Fibroblast of gingiva (primary cell): ENCODE data around the gene KCNAB1.
A peak's percentile ranks its signal among the peaks of the same experiment; 100 is the strongest.

Experiments
- DNase-seq: peaks from one replicate; pipeline ENCODE4 v3.0.0-alpha.2; 2011; ENCODE audit warnings: low read depth

The KCNAB1 gene

DNA sequence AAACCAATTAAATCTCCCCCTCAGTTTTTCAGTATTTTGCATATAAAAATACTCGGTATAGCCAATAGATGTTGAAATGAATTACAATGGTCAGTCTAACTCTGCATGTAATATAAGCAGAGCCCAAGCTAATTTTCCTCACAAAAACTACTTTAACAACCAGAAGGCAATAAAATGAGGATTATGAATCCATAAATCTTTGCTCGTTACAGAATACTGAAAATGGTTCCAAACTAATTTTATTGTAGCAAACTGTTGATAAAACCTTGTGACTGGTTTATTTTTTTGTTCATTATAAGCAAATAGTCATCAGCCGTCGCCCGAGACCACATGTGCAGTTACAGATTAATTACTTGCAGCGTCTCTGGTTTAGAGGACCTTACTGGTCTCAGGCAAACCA, 251.3 kb downstream of the KCNAB1 start:
- DNase-seq, result no peak

DNA sequence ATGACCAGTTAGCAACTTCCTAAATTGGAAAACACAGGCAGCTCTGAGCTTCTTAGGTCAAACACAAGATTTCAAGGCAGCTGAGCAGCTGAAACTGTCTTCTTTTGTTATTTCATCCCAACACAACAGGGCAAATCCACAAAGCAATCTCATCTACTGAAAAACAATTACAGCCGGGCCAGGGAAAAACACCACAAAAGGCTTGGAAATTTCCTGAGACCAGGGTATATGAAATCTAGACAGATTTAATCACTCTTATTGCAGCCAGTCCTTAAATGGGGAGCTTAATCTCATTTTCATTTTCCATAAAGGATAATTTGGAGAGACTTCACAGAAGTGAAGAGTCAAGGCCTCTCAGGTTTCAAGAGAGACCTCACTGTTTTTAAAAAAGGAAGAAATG, 252.7 kb downstream of the KCNAB1 start:
- DNase-seq, result no peak

DNA sequence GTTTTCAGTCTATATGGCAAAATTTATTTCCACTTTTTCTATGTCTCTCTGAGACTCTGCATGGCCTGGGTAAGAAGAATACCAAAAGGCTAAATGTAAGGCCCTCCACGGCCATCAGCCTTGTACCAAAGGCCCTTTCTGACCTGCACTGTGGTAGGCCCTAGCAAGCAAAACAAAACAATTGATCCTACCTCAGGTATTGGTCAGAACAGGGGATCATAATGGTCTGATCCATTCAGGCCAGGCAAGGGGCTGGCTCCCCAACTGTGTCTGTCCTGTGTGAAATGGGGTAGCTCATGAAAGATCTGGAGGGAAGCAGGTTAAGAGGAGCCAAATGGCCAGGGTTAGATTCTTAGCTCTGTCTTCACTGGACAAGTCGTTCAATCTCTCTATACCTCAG, 253.3 kb downstream of the KCNAB1 start:
- no peak for DNase-seq

DNA sequence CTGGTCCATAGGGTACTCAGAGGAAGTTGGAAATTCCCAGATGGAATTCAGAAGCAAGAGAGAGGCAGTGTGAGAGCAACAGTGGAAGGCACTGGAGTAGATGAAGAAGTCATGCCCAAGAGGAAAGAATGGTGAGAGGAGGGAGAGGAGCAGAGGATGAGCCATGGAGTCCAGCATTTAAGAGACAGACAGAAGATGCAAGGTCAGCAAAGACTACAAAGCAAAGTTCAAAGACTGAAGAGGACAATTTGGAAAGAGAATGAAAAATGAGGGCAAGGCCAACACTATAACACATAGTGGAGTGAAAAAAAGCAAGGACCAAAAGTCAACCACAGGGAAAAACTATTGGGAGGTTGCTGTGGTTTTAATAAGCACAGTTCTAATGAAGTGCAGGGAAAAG, 255.8 kb downstream of the KCNAB1 start:
- DNase-seq, result no peak

DNA sequence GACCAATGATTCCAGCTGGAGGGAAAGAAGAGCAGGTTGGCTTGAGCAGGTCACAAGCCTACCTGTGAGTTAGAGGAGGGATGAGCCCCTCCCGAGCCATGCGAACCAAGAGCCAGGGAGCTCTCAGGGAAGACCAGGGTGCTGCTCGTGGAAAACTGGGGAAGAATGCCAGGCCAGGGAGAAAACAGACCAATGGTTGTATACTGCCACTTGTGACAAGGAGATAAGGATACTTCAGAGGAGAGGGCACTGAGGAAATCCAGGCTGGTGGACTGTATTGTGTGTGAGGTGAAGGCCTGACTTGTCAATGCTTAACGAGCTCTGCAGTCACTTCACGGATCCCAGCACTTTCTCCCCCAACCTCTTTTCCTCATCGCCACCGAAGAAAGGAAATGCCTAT, 256.9 kb downstream of the KCNAB1 start:
- no peak for DNase-seq

DNA sequence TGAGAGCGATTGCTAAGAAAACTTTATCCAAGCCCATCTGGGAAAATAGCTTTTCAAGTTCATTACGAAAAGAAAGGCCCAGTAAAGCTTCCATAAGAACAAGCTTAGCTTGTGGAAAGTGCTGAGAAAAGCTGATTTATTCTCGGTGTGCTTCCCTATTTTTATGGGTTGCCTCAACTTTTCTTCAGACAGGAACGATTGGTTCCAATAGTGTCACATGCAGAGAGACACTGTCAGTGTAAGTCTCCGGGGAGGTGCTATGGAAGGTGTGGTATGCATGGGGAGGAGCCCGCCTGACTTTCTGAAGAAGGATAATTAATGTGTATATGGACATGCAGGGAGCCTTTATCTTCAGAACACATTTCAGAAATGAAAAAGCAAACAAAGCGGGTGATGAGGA, 257.3 kb downstream of the KCNAB1 start:
- DNase-seq, result no peak

- no peak for DNase-seq
Observed at GRCh38 chr3:156378871-156379270, 258.5 kb downstream of the KCNAB1 start.

GRCh38 chr3:156379327-156379726, 258.9 kb downstream of the KCNAB1 start:
- DNase-seq, result no peak

GRCh38 chr3:156381253-156381652, 260.9 kb downstream of the KCNAB1 start:
- DNase-seq, result no peak

DNA sequence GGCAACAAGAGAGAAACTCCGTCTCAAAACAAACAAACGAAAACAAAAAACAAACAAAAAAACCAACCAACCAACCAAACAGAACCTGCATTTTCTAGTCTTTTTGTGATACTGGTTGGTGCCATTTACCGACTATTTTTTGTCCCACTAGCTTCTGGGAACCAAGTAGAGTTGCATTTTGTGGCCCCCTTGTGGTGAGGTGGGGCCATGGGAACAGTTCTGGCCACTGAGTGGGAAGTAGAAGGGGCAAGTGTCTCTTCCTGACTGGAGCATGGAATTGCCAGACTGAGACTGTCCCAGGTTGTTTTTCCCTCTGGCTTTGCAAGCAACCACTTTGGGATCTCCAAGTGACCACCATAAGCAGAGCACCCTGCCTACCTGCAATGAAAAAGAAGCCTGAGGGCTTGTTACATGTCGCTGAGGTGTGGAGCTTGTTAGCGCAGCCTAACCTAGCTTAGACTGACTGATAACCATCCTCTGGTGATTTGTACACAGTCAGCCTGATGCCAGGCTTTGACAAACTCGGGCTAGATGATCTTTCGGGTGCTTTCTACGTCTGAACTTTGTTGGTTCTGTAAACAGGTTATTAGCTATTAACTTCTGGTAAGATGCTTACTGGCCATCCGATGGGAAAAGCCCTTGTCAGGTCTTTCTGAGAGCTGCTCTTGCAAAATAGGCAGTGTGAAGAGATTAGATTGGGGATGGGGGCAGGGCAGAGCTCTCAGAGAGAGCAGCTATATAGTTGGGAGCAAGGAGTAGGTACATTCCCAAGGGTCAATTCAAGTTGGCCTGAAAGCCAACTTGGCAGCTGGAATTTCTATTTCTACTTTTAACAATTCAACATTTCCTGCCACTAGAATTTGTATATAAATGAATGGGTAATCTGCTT, 262.3 kb downstream of the KCNAB1 start:
- peak; percentile 20 for DNase-seq

DNA sequence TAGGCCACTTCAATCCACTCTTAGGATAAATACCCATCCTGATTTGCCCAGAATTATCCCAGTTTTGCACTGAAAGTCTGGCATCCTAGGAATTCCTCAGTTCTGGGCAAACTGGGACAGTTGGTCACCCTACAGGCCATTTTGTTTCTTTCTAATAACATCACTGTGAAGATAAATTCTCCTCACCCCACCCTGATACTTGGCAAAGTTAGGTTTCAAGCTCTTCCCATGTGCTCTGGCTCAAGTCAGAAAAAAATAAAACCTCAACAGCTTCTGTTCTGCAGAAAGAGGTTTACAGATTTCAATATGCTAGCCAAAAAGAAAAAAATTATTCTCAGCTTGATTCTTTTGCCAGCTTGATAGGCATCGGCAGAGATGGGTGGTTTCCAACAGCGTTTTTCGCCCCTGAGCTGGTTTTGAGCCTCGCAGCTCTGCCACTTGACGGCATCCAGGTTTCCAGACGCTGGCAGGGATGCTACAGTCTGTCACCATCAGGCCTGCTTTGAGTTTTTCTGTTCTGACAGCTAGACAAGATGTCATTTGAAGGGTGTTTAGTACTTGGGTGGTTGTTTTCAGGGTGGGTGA, 263.2 kb downstream of the KCNAB1 start:
- no peak for DNase-seq

GRCh38 chr3:156388497-156389448, 268.4 kb downstream of the KCNAB1 start:
- peak; percentile 92 for DNase-seq

GRCh38 chr3:156389449-156389950, 269.1 kb downstream of the KCNAB1 start:
- no peak for DNase-seq

- DNase-seq, result no peak
Observed at GRCh38 chr3:156390846-156391245, 270.5 kb downstream of the KCNAB1 start.

DNA sequence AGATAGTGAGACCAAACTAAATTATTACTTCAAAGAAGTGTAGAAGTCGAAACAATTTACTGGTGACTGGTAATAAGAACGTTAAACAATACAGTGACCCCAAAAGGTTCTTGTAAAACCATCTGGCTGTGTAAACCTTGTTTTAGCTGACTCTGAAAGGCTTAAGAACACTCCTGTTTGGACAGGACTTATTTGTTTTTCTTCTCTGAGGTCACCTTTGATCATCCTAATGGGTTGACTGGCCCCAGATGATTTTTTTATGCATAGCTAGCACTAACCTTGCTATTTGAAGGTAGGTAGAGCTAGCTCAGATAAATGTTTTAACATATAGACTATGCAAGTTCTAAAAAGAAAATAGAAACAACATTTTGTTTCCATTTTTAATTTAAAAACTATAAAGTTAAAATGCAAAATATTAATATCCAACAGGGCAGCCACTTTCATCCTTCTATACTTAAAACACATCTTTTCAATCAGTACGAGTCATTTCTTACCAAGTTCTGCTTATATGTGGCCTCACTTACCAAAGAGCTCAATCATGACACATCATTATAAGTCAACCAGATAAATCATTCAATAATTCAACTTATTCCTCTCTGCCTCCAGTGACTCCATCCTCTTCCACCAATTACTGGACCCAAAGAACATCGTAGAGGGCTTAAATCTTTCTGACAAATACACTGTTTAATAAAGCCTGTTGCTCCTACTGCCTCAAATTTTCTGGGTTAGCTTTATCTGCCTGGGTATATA, 275.8 kb downstream of the KCNAB1 start:
- DNase-seq, result no peak

DNA sequence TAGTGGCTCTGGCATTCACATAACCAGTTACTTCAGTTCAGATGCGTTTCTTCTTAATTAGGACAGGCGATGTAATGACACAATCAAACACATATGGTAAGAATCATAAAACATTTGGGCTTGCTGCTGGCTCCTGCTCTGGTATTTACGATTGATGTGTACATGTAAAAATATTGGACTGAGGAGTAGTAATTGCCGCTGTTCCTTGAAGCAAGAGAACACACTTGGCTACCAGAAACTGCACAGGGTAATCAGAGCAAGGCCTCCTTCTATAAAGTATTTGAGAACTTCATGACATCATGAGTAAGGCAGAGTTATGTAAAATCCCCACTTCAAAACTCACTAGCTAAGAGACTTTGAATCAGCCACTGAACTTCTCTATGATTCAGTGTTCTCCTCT, 276.5 kb downstream of the KCNAB1 start:
- DNase-seq, result peak; percentile 70

DNA sequence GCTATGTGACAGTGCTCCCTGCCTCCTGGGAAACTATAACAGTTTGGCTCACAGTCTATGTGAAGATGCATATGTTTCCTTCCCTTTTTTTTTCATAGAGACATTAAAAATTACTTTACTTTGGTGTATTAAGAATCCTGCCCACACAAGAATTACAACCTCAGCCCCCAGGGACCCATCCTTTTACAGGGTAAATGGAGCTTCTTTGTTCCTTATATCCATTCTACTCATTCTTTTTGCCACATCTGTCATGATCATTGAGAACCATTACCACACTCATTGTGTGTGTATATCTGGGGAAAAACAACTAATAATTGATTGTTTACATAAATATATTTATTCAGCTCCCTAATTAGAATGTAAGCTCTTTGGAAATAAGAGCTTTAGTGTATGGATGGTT, 277.2 kb downstream of the KCNAB1 start:
- no peak for DNase-seq

- DNase-seq, result no peak
Observed at GRCh38 chr3:156400062-156400461, 279.7 kb downstream of the KCNAB1 start.

GRCh38 chr3:156400735-156401134, 280.4 kb downstream of the KCNAB1 start:
- DNase-seq, result no peak

- DNase-seq, result no peak
Observed at GRCh38 chr3:156404217-156404616, 283.8 kb downstream of the KCNAB1 start.

DNA sequence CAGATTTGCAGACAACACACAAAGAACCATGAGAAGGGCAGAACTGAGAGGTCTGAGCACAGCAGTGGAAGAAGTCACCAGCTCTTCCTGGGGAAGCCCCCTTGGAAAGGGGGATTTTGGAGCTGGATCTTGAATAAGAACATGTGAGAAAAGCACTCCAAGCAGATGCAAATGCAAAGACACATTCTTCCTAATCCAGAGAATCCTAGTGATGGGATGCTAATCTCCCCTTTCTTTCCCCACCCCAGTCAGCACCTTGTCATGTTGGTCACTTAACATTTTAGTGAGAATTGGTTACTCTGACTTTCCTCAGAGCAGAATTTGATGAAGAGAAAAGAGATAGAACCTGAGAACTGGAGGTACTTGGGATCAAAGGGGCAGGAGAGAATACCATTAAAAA, 286.0 kb downstream of the KCNAB1 start:
- DNase-seq, result no peak
